Fibroblast of pulmonary artery (primary cell): ENCODE data around the gene NCOA5.

ENCODE experiments used
- DNase-seq: peaks from one replicate; pipeline ENCODE4 v3.0.0-alpha.2; 2010; ENCODE audit warnings: low read depth
- H3K4me3 ChIP-seq: replicated peaks from 2 replicates; pipeline ENCODE4 v1.5.1; 2011; ENCODE audit warnings: low read depth, mild to moderate bottlenecking, control low read depth, low read length, moderate library complexity
- CTCF ChIP-seq: IDR thresholded peaks from 2 replicates; pipeline ENCODE4 v1.5.1; 2011; ENCODE audit warnings: mild to moderate bottlenecking, control low read depth, low read length, inconsistent platforms; ENCODE audit errors: missing control alignments

The NCOA5 gene

GRCh38 chr20:46050444-46050843 is 39.3 kb downstream of the NCOA5 start:
- no peak for TF ChIP-seq CTCF
- no peak overlapping the region for H3K4me3 ChIP-seq
- DNase-seq: no peak

GRCh38 chr20:46049815-46050214 is 39.9 kb downstream of the NCOA5 start:
- no peak overlapping the region for H3K4me3 ChIP-seq
- TF ChIP-seq CTCF: no peak
- no peak for DNase-seq

- no peak for TF ChIP-seq CTCF
- H3K4me3 ChIP-seq: no peak overlapping the region
- no peak for DNase-seq
Measured at GRCh38 chr20:46049190-46049589, 40.6 kb downstream of the NCOA5 start.

- no peak for DNase-seq
- H3K4me3 ChIP-seq: no peak overlapping the region
- no peak for TF ChIP-seq CTCF
Measured at GRCh38 chr20:46047821-46048220, 41.9 kb downstream of the NCOA5 start.

- no peak for TF ChIP-seq CTCF
- no peak for DNase-seq
- H3K4me3 ChIP-seq: no peak overlapping the region
Measured at GRCh38 chr20:46046588-46047310, 43.0 kb downstream of the NCOA5 start.

GRCh38 chr20:46044896-46045295 is 44.9 kb downstream of the NCOA5 start:
- H3K4me3 ChIP-seq: no peak overlapping the region

More at GRCh38 chr20:46044896-46045295, 44.9 kb downstream of the NCOA5 start:
- TF ChIP-seq CTCF: no peak
- DNase-seq: no peak
